ENCODE results near the gene ZFP90. TPM values are rescaled to one million over a fixed set of nuclear protein-coding genes. Genes with fewer than 3 reads are reported as not detected.

ZFP90 gene
- total RNA-seq, 1 experiment from 2014 or later, result 21.8 TPM

DNA sequence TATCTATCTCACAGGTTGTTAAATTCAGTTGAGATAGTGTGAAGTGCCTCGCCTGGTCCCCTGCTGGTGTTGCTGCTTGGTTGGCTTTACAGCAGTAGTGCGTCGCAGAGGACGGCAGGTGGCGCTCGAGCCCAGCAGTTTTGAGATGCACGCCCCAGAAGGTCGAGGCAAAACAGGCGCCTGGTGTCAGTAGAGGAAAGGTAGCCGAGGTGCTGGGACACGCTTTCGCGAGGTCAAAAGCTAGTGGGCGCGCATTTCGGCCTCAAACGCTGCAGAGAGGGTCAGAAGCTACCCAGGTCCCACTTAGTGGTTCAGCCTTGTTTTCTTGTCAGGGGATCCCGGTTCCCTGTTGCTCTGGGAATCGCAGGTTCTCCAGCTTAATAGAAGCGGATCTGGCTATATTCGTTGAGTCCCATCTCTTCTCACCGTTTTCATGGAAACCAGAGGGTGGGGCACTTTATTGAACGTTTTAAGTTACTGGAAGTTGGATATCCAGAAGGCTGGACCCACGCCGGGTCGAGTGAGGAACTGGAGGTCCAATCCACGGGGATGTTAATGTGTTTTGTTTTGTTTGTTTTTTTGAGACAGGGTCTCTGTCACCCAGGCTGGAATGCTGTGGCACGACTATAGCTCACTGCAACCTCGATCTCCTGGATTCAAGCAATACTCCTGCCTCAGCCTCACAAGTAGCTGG is 10.3 kb upstream of the ZFP90 start:
- intact Hi-C loops (cut with micrococcal nuclease), result loop anchor here (2.0 to 10.0 kb wide), 4 partner anchors 178 to 596 kb away; partner anchors contain the start of gene TANGO6
- peak overlapping the region; percentile 31 for H3K4me2 ChIP-seq (ENCODE audit: low read length)
- no peaks in the 10 kb centered on the region for H4K20me1 ChIP-seq (ENCODE audit: insufficient read depth)
- BruUV-seq (replicated peaks), result no TSS peak
- peak overlapping the region; percentile 29 for H2AFZ ChIP-seq (ENCODE audit: low read depth, low read length, poor library complexity, severe bottlenecking)
- ATAC-seq (peak; percentile 92), DNase-seq (ENCODE audit: low read depth, low spot score) (peak; percentile 75)
- H3K4me3 ChIP-seq (replicated peaks in 1 of 2; ENCODE audit: low read depth in 1 of 2, low read length in 2 of 2), result no peak overlapping the region
- ChIA-PET POLR2A (no interaction called here), RAD21 (ENCODE audit: low non-redundant PET in 1 of 2, low total read pairs in 2 of 2, uncharacterized antibody in 2 of 2, unreplicated experiment in 2 of 2) (interaction anchor here in 1 of 2 experiments (0.9 kb wide), 1 partner anchor 175 kb away, joined by 4 read pairs; no protein-coding TSS in a partner anchor), CTCF (interaction anchor here (0.7 to 2.2 kb wide), 6 partner anchors 8 to 319 kb away, joined by 3 to 11 read pairs (median 3); no protein-coding TSS in a partner anchor)
- H3K9me2 ChIP-seq (ENCODE audit: insufficient read depth), result no peaks in the 10 kb centered on the region
- no peak overlapping the region for H3K27ac ChIP-seq (ENCODE audit: low read depth, low read length)
- H3K36me3 ChIP-seq (ENCODE audit: control insufficient read depth in 1 of 2, insufficient read depth in 2 of 2, low read length in 2 of 2), result no peaks in the 10 kb centered on the region
- peaks cover 3 to 11% of the 10 kb centered on the region in 2 experiments; a peak in 1 of 4 replicates for H3K9me3 ChIP-seq (ENCODE audit: control insufficient read depth in 1 of 2, insufficient read depth in 1 of 2, low read depth in 1 of 2, low read length in 2 of 2)
- TF ChIP-seq EZH2phosphoT487 (IDR thresholded peaks at IDR 0.05; ENCODE audit: borderline replicate concordance) (no peak), CBX3 (IDR thresholded peaks at IDR 0.05; ENCODE audit: low read depth) (0 out of 2 replicates have a peak, but pooled peaks have one; percentile 56), POLR2A (IDR thresholded peaks at IDR 0.05; ENCODE audit: borderline replicate concordance, extremely low read depth, insufficient read depth, insufficient read length) (no peak), EGR1 (IDR thresholded peaks at IDR 0.05; ENCODE audit: low read depth) (no peak), ELF1 (IDR thresholded peaks at IDR 0.05; ENCODE audit: borderline replicate concordance, low read depth) (no peak), YY1 (IDR thresholded peaks at IDR 0.05; ENCODE audit: extremely low read depth, insufficient replicate concordance, low read depth, low read length) (peak; percentile 21), SIN3A (IDR thresholded peaks at IDR 0.05; ENCODE audit: low read depth) (no peak), RAD21 (IDR thresholded peaks at IDR 0.05; ENCODE audit: low read depth) (peak; percentile 98)
- TF ChIP-seq, protein P1, sequence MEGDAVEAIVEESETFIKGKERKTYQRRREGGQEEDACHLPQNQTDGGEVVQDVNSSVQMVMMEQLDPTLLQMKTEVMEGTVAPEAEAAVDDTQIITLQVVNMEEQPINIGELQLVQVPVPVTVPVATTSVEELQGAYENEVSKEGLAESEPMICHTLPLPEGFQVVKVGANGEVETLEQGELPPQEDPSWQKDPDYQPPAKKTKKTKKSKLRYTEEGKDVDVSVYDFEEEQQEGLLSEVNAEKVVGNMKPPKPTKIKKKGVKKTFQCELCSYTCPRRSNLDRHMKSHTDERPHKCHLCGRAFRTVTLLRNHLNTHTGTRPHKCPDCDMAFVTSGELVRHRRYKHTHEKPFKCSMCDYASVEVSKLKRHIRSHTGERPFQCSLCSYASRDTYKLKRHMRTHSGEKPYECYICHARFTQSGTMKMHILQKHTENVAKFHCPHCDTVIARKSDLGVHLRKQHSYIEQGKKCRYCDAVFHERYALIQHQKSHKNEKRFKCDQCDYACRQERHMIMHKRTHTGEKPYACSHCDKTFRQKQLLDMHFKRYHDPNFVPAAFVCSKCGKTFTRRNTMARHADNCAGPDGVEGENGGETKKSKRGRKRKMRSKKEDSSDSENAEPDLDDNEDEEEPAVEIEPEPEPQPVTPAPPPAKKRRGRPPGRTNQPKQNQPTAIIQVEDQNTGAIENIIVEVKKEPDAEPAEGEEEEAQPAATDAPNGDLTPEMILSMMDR (IDR thresholded peaks at IDR 0.05 in 2 of 3, conservative IDR thresholded peaks at IDR 0.05 in 1 of 3; ENCODE audit: borderline replicate concordance in 1 of 3, insufficient read depth in 1 of 3, low read depth in 2 of 3, low read length in 2 of 3), result peak; percentile 66 to 98 (median 86)
- TF ChIP-seq, protein P2, sequence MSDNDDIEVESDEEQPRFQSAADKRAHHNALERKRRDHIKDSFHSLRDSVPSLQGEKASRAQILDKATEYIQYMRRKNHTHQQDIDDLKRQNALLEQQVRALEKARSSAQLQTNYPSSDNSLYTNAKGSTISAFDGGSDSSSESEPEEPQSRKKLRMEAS (IDR thresholded peaks at IDR 0.05), result peak; percentile 57
- no peaks in the 10 kb centered on the region for H3K27me3 ChIP-seq (ENCODE audit: insufficient read depth, low read length)
- no peaks in the 10 kb centered on the region for H3K79me2 ChIP-seq (ENCODE audit: insufficient read depth, low read length)
- H3K9ac ChIP-seq (ENCODE audit: low read length), result no peak overlapping the region
- peaks cover 10 to 23% of the 10 kb centered on the region in 2 experiments for H3K4me1 ChIP-seq (ENCODE audit: control insufficient read depth in 1 of 2, insufficient read depth in 2 of 2, low read length in 2 of 2)
